SK-N-SH (cell line): ENCODE measurements around the gene ARHGDIB.

Experiments
- GATA2 ChIP-seq: sonication (generic); formaldehyde crosslinking; IDR thresholded peaks from 2 replicates; pipeline ENCODE4 v1.5.0; 2020; ENCODE audit warnings: mild to moderate bottlenecking, missing genetic modification reagents
- MXI1 ChIP-seq: IDR thresholded peaks from 2 replicates; pipeline ENCODE4 v1.6.1; 2012; ENCODE audit warnings: mild to moderate bottlenecking, low read depth, low read length, improper control_type of control experiment
- POLR2AphosphoS5 ChIP-seq: IDR thresholded peaks from 2 replicates; pipeline ENCODE4 v1.6.1; 2012; ENCODE audit warnings: low read depth, low read length
- TF ChIP-seq, protein P1 (sequence below): fragments of 200-600 bp; sonication (generic); IDR thresholded peaks from 2 replicates; pipeline ENCODE4 v1.6.1; 2017; ENCODE audit warnings: antibody characterized with exemption, mild to moderate bottlenecking, moderate library complexity
- TF ChIP-seq, protein P2 (sequence below): IDR thresholded peaks from 2 replicates; pipeline ENCODE4 v1.4.0; 2012; ENCODE audit warnings: low read depth, borderline replicate concordance
- TF ChIP-seq, protein P3 (sequence below): fragments of 150-350 bp; IDR thresholded peaks from 2 replicates; pipeline ENCODE4 v1.6.1; 2016; ENCODE audit warnings: mild to moderate bottlenecking, low read depth, low read length
- TF ChIP-seq, protein P4 (sequence below): fragments of 150-350 bp; IDR thresholded peaks from 2 replicates; pipeline ENCODE4 v1.6.1; 2017; ENCODE audit warnings: antibody characterized with exemption, low read length, low read depth, borderline replicate concordance

DNA sequence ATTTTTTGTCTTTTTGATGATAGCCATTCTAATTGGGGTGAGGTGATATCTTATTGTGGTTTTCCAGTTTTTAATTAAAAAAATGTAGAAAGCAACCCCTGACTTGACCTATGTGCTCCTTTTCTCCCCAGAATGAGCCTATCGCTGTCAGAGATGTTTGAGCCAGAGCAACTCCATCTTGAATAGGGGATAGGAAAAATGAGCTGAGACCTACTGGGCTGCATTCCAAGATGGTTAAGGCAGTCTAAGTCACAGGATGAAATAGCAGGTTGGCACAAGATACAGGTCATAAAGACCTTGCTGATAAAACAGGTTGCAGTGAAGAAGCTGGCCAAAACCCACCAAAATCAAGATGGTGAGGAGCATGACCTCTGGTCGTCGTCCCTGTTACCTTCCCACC lies 36.9 kb downstream of the ARHGDIB start:
- TF ChIP-seq, protein P1, sequence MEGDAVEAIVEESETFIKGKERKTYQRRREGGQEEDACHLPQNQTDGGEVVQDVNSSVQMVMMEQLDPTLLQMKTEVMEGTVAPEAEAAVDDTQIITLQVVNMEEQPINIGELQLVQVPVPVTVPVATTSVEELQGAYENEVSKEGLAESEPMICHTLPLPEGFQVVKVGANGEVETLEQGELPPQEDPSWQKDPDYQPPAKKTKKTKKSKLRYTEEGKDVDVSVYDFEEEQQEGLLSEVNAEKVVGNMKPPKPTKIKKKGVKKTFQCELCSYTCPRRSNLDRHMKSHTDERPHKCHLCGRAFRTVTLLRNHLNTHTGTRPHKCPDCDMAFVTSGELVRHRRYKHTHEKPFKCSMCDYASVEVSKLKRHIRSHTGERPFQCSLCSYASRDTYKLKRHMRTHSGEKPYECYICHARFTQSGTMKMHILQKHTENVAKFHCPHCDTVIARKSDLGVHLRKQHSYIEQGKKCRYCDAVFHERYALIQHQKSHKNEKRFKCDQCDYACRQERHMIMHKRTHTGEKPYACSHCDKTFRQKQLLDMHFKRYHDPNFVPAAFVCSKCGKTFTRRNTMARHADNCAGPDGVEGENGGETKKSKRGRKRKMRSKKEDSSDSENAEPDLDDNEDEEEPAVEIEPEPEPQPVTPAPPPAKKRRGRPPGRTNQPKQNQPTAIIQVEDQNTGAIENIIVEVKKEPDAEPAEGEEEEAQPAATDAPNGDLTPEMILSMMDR = no peak
- TF ChIP-seq POLR2AphosphoS5 = no peak
- TF ChIP-seq GATA2 (CRISPR knock-in tag) = no peak
- TF ChIP-seq, protein P2, sequence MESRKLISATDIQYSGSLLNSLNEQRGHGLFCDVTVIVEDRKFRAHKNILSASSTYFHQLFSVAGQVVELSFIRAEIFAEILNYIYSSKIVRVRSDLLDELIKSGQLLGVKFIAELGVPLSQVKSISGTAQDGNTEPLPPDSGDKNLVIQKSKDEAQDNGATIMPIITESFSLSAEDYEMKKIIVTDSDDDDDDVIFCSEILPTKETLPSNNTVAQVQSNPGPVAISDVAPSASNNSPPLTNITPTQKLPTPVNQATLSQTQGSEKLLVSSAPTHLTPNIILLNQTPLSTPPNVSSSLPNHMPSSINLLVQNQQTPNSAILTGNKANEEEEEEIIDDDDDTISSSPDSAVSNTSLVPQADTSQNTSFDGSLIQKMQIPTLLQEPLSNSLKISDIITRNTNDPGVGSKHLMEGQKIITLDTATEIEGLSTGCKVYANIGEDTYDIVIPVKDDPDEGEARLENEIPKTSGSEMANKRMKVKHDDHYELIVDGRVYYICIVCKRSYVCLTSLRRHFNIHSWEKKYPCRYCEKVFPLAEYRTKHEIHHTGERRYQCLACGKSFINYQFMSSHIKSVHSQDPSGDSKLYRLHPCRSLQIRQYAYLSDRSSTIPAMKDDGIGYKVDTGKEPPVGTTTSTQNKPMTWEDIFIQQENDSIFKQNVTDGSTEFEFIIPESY = no peak
- TF ChIP-seq, protein P3, sequence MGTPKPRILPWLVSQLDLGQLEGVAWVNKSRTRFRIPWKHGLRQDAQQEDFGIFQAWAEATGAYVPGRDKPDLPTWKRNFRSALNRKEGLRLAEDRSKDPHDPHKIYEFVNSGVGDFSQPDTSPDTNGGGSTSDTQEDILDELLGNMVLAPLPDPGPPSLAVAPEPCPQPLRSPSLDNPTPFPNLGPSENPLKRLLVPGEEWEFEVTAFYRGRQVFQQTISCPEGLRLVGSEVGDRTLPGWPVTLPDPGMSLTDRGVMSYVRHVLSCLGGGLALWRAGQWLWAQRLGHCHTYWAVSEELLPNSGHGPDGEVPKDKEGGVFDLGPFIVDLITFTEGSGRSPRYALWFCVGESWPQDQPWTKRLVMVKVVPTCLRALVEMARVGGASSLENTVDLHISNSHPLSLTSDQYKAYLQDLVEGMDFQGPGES = no peak
- TF ChIP-seq, protein P4, sequence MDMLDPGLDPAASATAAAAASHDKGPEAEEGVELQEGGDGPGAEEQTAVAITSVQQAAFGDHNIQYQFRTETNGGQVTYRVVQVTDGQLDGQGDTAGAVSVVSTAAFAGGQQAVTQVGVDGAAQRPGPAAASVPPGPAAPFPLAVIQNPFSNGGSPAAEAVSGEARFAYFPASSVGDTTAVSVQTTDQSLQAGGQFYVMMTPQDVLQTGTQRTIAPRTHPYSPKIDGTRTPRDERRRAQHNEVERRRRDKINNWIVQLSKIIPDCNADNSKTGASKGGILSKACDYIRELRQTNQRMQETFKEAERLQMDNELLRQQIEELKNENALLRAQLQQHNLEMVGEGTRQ = no peak
- no peak for TF ChIP-seq MXI1
